Small intestine (tissue), 7 donors: Measurements from ENCODE around the gene STARD13. TPM values are rescaled to one million over a fixed set of nuclear protein-coding genes. Genes with fewer than 3 reads are reported as not detected.

ENCODE experiments used
- DNase-seq, 2 donors: peaks; one replicate each; pipeline versions ENCODE4 v3.0.0 to v3.0.0-alpha.2; 2013
- FAIRE-seq: peaks from 2 replicates; lab custom pipeline; 2012; peaks lifted over from hg19 to GRCh38; lab: Jason Lieb, UNC
- H3K27ac ChIP-seq, 3 donors: one replicate each; pipeline ENCODE4 v1.5.1; 2013; ENCODE audit warnings: low read length in 2 of 3, mild to moderate bottlenecking in 2 of 3, control low read depth in 1 of 3, inconsistent platforms in 1 of 3, low read depth in 1 of 3, moderate library complexity in 1 of 3
- H3K27me3 ChIP-seq, 3 donors: one replicate each; pipeline ENCODE4 v1.6.1; 2013; ENCODE audit warnings: low read length in 3 of 3, inconsistent platforms in 1 of 3; ENCODE audit not compliant: control insufficient read depth in 3 of 3, insufficient read depth in 3 of 3
- H3K36me3 ChIP-seq, 3 donors: one replicate each; pipeline ENCODE4 v1.6.1; 2013; ENCODE audit warnings: low read length in 3 of 3, inconsistent platforms in 1 of 3, low read depth in 1 of 3, mild to moderate bottlenecking in 1 of 3, moderate library complexity in 1 of 3; ENCODE audit not compliant: control insufficient read depth in 3 of 3, insufficient read depth in 2 of 3
- H3K4me1 ChIP-seq, 3 donors: one replicate each; pipeline ENCODE4 v1.6.1; 2013; ENCODE audit warnings: low read length in 2 of 3, inconsistent platforms in 1 of 3, low read depth in 1 of 3, mild to moderate bottlenecking in 1 of 3, moderate library complexity in 1 of 3; ENCODE audit not compliant: control insufficient read depth in 3 of 3, insufficient read depth in 2 of 3
- H3K4me3 ChIP-seq, 3 donors: one replicate each; pipeline ENCODE4 v1.5.1; 2013; ENCODE audit warnings: low read length in 3 of 3, control low read depth in 1 of 3, inconsistent platforms in 1 of 3, low read depth in 1 of 3, mild to moderate bottlenecking in 1 of 3, moderate library complexity in 1 of 3
- H3K9me3 ChIP-seq, 2 donors: one replicate each; pipeline ENCODE4 v1.6.1; 2013; ENCODE audit warnings: low read depth in 1 of 2, low read length in 1 of 2; ENCODE audit not compliant: control insufficient read depth in 2 of 2, insufficient read depth in 1 of 2
- WGBS, 3 donors: extraction: QIAGEN DNeasy Blood & Tissue Kit; methylation state at CpG; one replicate each; pipeline ENCODE4 v1.1.7; 2013; 5-methylcytosine and 5-hydroxymethylcytosine counted together
- polyA plus RNA-seq, 4 donors: library from polyadenylated mRNA; stranded (reverse) in 3 of 4; unstranded in 1 of 4; fragments of 200-250 nt in 3 of 4; fragments of 120-200 nt in 1 of 4; gene quantifications; one replicate each; pipeline versions ENCODE4 v1.2.1 to v1.2.3, GENCODE V29; 2013
- donor health status: healthy with polysubstance abuse.
- donor health status: control.
- donor health status: control.
- donor health status: Bipolar disorder and iron deficiency.
- donor health status: healthy.

The STARD13 gene
- polyA plus RNA-seq, 4 donors, result 2.2 to 15.3 (median 5.0) TPM

DNA sequence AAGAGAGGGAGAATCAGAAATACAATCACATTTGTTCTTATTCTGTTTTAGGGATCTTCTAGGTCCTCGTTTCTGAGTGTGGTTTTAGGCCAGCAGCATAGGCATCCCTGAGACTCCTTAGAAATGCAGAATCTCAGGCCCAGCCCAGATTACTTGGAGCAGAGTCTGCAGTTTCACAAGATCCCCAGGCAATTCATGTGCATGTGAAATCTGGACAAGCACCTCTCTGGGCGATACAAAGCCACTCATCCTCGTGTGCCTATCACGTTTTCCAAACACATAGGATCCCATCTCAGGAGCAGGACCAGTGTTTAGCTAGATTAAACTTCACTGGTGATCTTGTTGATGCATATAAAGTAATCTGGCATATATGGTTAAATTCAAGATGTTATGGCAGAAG, 182.1 kb downstream of the STARD13 start:
- no peak for FAIRE-seq
- no peak overlapping the region for H3K27ac ChIP-seq
- no peaks in the 10 kb centered on the region for H3K4me1 ChIP-seq
- WGBS, 3 donors, result 83 to 89% (median 89%) methylated on average over 4 of the region's 4 CpGs
- no peaks in the 10 kb centered on the region for H3K27me3 ChIP-seq
- H3K9me3 ChIP-seq, result no peaks in the 10 kb centered on the region
- peaks cover 0 to 21% (median 8%) of the 10 kb centered on the region in 3 donors for H3K36me3 ChIP-seq
- DNase-seq, result no peak
- no peak overlapping the region for H3K4me3 ChIP-seq

DNA sequence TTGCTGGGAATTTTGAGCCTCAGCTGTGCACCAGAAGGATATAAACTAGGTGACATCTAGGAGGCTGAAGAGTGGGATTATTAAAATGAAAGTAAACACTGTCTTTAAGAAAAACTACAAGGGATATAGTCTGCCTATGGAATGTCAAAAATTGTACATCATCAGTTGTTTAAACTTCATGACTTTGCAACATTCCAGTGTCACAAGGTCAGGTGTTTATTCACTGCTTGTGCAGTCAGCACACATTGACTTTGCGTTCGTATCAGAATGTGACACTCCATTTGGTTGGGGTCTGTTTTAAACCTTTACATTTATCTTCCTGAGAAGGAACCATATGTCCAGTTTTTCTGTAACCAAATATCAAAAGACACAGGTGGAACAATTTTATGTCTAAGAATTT, 183.7 kb downstream of the STARD13 start:
- Histone ChIP-seq H3K4me3 (no peak overlapping the region), H3K36me3 (peaks cover 0 to 13% (median 8%) of the 10 kb centered on the region in 3 donors), H3K9me3 (no peaks in the 10 kb centered on the region), H3K27me3 (no peaks in the 10 kb centered on the region), H3K27ac (no peak overlapping the region), H3K4me1 (no peaks in the 10 kb centered on the region)
- DNase-seq (no peak), FAIRE-seq (no peak)
- 94 to 96% (median 95%) methylated on average over 2 of the region's 2 CpGs for WGBS, 3 donors

DNA sequence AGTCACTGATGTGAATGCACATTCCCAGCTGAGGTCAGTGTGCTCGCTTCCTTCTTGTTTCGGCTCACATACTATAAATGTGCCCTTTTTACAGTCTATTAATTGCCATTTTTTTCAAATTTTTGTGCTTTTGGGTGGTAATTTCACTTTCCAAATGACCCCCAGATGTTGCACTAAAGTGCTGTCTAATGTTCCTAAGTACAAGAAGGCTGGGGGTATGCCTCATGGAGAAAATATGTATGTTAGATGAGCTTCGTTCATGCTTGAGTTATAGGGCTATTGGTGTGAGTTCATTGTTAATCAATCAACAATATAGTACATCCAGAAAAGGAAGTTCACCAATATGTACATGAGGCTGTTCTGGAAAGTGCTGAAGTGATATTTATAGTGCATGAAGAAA, 184.7 kb downstream of the STARD13 start:
- WGBS, 3 donors, result 86 to 93% (median 87%) methylated on average over 3 of the region's 3 CpGs
- no peaks in the 10 kb centered on the region for H3K9me3 ChIP-seq
- FAIRE-seq, result no peak

DNA sequence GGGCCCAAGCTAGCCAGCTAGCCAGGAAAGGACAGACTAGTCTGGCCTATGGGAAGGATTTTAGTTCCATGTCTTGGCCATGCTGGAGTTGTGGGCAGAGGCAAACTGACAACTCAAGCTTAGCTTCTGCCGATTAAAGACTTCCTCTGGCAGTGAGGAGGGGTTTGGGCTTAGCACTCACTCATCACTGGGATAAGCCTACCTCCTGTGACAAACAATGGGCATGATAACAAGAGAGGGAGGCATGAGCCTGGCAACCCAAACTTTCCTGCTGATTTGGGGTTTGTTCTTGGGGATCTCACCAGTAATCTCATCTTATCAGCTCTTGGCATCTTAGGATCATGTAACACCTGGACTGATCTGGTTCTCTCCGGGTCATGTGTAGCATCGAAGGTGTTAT, 185.7 kb downstream of the STARD13 start:
- no peak for DNase-seq
- Histone ChIP-seq H3K27me3 (no peaks in the 10 kb centered on the region), H3K36me3 (peaks cover 0 to 4% (median 0%) of the 10 kb centered on the region in 3 donors), H3K9me3 (no peaks in the 10 kb centered on the region), H3K4me1 (no peaks in the 10 kb centered on the region), H3K27ac (no peak overlapping the region), H3K4me3 (no peak overlapping the region)
- WGBS, 3 donors, result 62 to 92% (median 87%) methylated on average over 3 of the region's 3 CpGs
- no peak for FAIRE-seq

More for the DNA sequence above, 184.7 kb downstream of the STARD13 start:
- Histone ChIP-seq H3K36me3 (peaks cover 0 to 5% (median 5%) of the 10 kb centered on the region in 3 donors), H3K27me3 (no peaks in the 10 kb centered on the region), H3K4me3 (no peak overlapping the region), H3K27ac (no peak overlapping the region), H3K4me1 (no peaks in the 10 kb centered on the region)
- DNase-seq, result no peak

DNA sequence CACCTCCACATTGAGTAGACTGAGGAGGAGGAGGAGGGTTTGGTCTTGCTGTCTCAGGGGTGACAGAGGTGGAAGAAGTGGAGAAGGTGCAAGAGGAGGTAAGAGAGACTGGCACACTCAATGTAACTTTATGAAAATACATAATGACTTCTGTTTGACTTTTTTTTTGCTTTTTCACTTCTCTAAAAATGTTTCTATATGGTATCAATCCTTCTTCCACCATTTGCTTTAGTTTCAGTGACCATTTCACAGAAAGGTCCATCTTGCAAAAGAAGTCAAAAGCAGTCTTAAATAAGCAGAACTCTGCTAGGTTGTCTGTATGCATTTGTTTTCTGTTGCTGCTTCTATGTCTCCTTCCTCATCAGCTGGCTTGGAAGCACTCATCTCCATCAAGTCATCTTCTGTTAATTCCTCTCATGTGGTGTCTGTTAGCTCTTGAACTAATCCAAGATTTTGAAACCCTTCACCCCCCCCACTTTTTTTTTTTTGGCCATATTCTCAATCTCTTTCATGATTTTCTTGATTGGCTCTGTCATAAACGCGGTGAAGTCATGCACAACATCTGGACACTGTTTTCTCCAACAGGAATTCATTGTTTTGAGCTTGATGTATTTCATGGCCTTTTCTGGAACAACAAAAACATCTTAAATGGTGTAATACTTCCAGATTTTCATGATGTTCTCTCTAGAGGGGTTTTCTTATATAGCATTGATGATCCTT, 188.5 kb downstream of the STARD13 start:
- 89 to 95% (median 92%) methylated on average over 2 of the region's 2 CpGs for WGBS, 3 donors
- FAIRE-seq (no peak), DNase-seq (no peak)

DNA sequence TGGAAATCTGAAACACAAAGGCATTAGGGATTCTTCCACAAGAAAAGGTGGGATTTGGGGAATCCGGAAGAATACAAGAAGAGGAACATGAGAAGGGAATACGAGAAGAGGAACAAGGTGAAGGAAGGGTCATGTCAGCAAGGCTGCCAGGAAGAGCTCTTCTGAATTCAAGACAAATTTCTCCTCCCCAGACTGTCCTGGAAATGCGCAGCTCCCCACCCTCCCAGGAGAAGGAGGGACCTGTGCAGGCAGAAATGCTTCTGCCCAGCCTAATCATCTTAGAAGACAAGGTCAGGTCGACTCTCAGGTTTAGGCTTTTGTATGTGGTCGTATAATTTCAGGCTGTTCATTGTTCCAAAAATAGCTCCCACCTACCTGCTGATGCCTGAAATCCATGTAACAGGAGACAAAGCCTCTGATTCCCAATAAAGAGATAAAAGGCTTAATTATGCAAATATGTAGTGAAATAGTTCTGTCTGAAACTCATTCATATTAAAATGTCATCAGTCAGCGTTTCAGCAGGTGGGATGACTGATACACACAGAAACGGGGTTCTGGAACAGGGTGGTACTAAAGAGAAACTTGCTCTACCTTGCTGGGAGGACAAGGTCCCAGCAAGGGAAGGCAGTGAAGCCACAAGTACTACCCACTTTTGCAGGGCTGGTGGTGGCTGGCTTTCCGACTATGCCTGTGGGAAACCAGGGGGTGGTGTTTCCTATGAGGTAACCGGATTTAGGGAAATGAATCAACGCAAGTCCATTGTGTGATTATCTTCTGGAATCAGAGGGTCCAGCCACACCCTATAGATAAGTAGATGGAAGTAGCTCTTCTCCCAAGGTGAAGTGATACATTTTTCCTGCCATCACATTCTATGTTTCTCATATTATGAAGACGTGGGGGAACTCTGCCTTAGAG, 193.2 kb downstream of the STARD13 start:
- no peak overlapping the region for H3K4me3 ChIP-seq
- H3K36me3 ChIP-seq, result no peaks in the 10 kb centered on the region
- H3K27ac ChIP-seq, result no peak overlapping the region
- peaks cover 0 to 5% (median 0%) of the 10 kb centered on the region in 3 donors for H3K4me1 ChIP-seq
- FAIRE-seq (no peak), DNase-seq (no peak)
- 77 to 81% (median 79%) methylated on average over 11 of the region's 11 CpGs for WGBS, 3 donors
- no peaks in the 10 kb centered on the region for H3K9me3 ChIP-seq
- H3K27me3 ChIP-seq, result no peaks in the 10 kb centered on the region

More for the DNA sequence above, 188.5 kb downstream of the STARD13 start:
- Histone ChIP-seq H3K36me3 (no peaks in the 10 kb centered on the region), H3K27me3 (no peaks in the 10 kb centered on the region), H3K4me1 (no peaks in the 10 kb centered on the region), H3K4me3 (no peak overlapping the region), H3K9me3 (no peaks in the 10 kb centered on the region), H3K27ac (no peak overlapping the region)

DNA sequence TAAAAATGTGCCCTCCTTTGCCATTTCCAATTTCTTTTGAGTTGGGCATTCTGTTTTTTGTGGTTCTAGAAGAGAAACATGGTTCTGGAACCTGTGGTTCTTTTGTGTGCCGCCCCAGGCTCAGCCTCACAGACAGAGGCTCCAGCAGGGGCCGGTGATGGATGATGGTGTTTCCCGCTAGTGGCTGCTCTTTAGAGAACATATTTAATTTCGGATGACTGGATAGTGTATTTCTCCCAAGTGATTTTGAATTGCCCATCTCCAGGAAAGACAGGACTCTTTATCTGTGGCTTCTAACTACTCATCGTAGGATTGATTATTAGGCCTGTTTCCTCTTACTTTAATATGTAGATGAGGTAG, 194.2 kb downstream of the STARD13 start:
- no peak for FAIRE-seq
- peaks cover 0 to 11% (median 0%) of the 10 kb centered on the region in 3 donors for H3K4me1 ChIP-seq
- DNase-seq, result no peak
- 91 to 94% (median 93%) methylated on average over 5 of the region's 5 CpGs for WGBS, 3 donors
- H3K27me3 ChIP-seq, result no peaks in the 10 kb centered on the region
- H3K36me3 ChIP-seq, result no peaks in the 10 kb centered on the region
- H3K4me3 ChIP-seq, result no peak overlapping the region
- H3K9me3 ChIP-seq, result no peaks in the 10 kb centered on the region
- H3K27ac ChIP-seq, result no peak overlapping the region

DNA sequence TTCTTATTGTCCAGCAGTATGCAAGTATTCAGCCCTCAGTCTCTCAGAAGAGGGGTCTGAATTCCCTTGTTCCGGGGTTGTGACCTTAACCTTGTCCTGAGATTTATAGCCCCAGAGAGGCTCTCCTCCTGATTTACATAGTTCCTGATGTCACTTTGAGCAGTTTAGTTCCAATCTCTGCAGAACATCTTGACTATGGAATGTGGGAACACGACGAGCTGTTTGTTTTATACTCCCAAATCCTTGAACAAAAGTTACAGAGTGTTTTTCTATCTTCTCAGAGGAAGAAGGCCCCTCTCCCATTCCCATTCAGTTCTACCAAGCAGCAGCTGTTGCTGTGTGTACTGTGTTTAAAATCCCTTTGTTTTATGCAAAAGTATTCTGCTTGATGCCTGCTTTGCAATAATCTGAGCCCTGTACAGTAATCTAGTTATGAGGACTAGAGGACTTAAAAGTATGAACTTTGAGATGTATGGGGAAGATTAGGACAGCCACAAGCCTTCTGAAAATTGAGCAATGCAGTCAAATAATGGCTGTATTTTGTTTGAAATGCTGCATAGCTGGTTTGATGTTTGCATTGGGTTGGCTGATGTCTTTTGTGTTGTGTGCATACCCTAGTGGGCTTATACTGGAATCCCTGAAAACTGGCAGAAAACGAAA, 194.7 kb downstream of the STARD13 start:
- Histone ChIP-seq H3K36me3 (no peaks in the 10 kb centered on the region), H3K27ac (no peak overlapping the region), H3K4me3 (no peak overlapping the region), H3K27me3 (no peaks in the 10 kb centered on the region), H3K4me1 (peaks cover 0 to 11% (median 0%) of the 10 kb centered on the region in 3 donors), H3K9me3 (no peaks in the 10 kb centered on the region)
- DNase-seq, result no peak
- 58 to 62% (median 60%) methylated on average over 4 of the region's 4 CpGs for WGBS, 3 donors
- FAIRE-seq, result no peak
